LNCAP (cell line): ENCODE results near the gene SLC24A2.

Experiments used
- CTCF ChIP-seq: fragments of 450-650 bp; IDR thresholded peaks from 2 replicates; pipeline ENCODE4 v1.5.1; 2017; ENCODE audit warnings: mild to moderate bottlenecking

SLC24A2 gene

GRCh38 chr9:19782005-19782404 lies 6.8 kb downstream of the SLC24A2 start:
- no peak for TF ChIP-seq CTCF

GRCh38 chr9:19781240-19781639 lies 7.6 kb downstream of the SLC24A2 start:
- TF ChIP-seq CTCF: no peak

GRCh38 chr9:19771446-19771845 lies 17.4 kb downstream of the SLC24A2 start:
- no peak for TF ChIP-seq CTCF

- no peak for TF ChIP-seq CTCF
Measured at GRCh38 chr9:19770973-19771372, 17.9 kb downstream of the SLC24A2 start.

GRCh38 chr9:19769213-19769612 lies 19.6 kb downstream of the SLC24A2 start:
- no peak for TF ChIP-seq CTCF

- TF ChIP-seq CTCF: no peak
Measured at GRCh38 chr9:19768798-19769197, 20.0 kb downstream of the SLC24A2 start.

GRCh38 chr9:19759066-19759465 lies 29.8 kb downstream of the SLC24A2 start:
- TF ChIP-seq CTCF: no peak

- no peak for TF ChIP-seq CTCF
Measured at GRCh38 chr9:19757745-19758144, 31.1 kb downstream of the SLC24A2 start.
